Activated CD4-positive, alpha-beta memory T cell treated with anti-CD3 and anti-CD28 coated beads, Interleukin-2, amount 10 ng/mL, durations not matched to agents 7 days and 5 days (primary cell): Measurements from ENCODE around the gene INPP4B. TPM values are rescaled to one million over a fixed set of nuclear protein-coding genes. Genes with fewer than 3 reads are reported as not detected.

Source experiments
- CTCF ChIA-PET: fragments of 350-600 bp; sonication (Branson Sonifier 250); formaldehyde crosslinking; loops from one replicate; lab custom pipeline; 2021; ENCODE audit warnings: antibody characterized with exemption, inconsistent platforms; lab: Charles Lee
- POLR2A ChIA-PET: fragments of 350-600 bp; sonication (Branson Sonifier 250); formaldehyde crosslinking; loops from one replicate; lab custom pipeline; 2021; ENCODE audit warnings: antibody characterized with exemption; lab: Charles Lee
- DNase-seq: peaks from one replicate; pipeline ENCODE4 v3.0.0-alpha.2; 2020
- H3K27ac Mint-ChIP-seq: one replicate; pipeline ENCODE4 v1.8.0; 2021; ENCODE audit warnings: mild to moderate bottlenecking, mixed read lengths
- H3K27me3 Mint-ChIP-seq: one replicate; pipeline ENCODE4 v1.8.0; 2021; ENCODE audit warnings: mixed read lengths
- H3K36me3 Mint-ChIP-seq: one replicate; pipeline ENCODE4 v1.8.0; 2021; ENCODE audit warnings: low read depth, mixed read lengths
- H3K4me1 Mint-ChIP-seq: one replicate; pipeline ENCODE4 v1.8.0; 2021; ENCODE audit warnings: mixed read lengths
- H3K4me3 Mint-ChIP-seq: one replicate; pipeline ENCODE4 v1.8.0; 2021; ENCODE audit warnings: mild to moderate bottlenecking, mixed read lengths
- H3K9me3 Mint-ChIP-seq: one replicate; pipeline ENCODE4 v1.8.0; 2021; ENCODE audit warnings: mixed read lengths
- total RNA-seq, 2 experiments: library from RNA; stranded (reverse); gene quantifications; one replicate each; pipeline ENCODE4 v1.2.3, GENCODE V29; 2021

The INPP4B gene
- total RNA-seq, 2 experiments from 2014 or later = 44.6 to 46.9 TPM

DNA sequence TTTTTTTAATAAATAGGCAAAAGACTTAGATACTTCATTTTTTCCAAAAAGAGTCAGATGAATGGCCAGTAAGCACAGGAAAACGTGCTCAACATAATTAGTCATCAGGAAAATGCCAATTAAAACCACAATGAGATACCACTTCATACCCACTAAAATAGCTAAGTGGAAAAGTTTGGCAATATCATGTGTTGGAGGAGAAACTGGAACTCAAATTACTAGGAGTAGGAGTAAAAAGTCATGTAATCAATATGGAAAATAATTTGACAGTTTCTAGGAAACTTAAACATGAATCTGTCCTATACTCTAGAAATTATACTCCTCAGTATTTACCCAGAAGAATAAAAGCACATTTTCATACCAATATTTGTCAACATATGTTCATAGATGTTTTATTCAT lies 449.8 kb downstream of the INPP4B start:
- Mint-ChIP-seq H3K36me3 (peaks cover 67% of the 10 kb centered on the region), H3K4me1 (peaks cover 75% of the 10 kb centered on the region)

DNA sequence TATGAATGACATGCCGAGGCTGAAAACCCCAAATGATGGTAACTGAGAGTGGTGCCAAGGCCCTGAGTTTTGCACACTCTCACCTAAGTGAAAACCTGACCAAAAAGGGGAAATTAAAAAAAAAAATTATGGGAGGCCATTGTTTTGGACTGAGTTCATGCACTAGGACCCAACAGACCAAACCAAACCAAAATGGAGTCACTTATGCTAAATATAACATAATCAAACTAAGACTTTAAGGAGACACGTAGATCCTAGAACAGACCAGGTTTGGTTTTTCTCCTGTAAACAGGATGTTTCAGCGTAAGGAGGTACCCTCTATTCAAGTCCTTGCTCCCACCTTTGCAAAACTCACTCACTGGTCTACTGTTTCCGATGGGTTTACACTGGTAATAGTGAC lies 453.0 kb downstream of the INPP4B start:
- Mint-ChIP-seq H3K4me1 (peaks cover 67% of the 10 kb centered on the region), H3K4me3 (no peak overlapping the region), H3K27ac (peak overlapping the region; percentile 8), H3K27me3 (no peaks in the 10 kb centered on the region), H3K9me3 (peaks cover 7% of the 10 kb centered on the region), H3K36me3 (peaks cover 70% of the 10 kb centered on the region)
- ChIA-PET CTCF (no interaction called here), POLR2A (interaction anchor here (0.6 to 1.3 kb wide), 2 partner anchors 14 to 307 kb away, joined by 3 read pairs; no protein-coding TSS in a partner anchor)
- no peak for DNase-seq

More for the DNA sequence above, 449.8 kb downstream of the INPP4B start:
- H3K27me3 Mint-ChIP-seq = no peaks in the 10 kb centered on the region
- ChIA-PET POLR2A (interaction anchor here (0.8 to 6.1 kb wide), 6 partner anchors 10 to 171 kb away, joined by 3 to 41 read pairs (median 12); no protein-coding TSS in a partner anchor), CTCF (interaction anchor here (1.7 kb wide), 1 partner anchor 18 kb away, joined by 3 read pairs; no protein-coding TSS in a partner anchor)
- peak overlapping the region; percentile 70 for H3K27ac Mint-ChIP-seq
- peak overlapping the region; percentile 69 for H3K4me3 Mint-ChIP-seq
- DNase-seq = no peak
- H3K9me3 Mint-ChIP-seq = peaks cover 7% of the 10 kb centered on the region

DNA sequence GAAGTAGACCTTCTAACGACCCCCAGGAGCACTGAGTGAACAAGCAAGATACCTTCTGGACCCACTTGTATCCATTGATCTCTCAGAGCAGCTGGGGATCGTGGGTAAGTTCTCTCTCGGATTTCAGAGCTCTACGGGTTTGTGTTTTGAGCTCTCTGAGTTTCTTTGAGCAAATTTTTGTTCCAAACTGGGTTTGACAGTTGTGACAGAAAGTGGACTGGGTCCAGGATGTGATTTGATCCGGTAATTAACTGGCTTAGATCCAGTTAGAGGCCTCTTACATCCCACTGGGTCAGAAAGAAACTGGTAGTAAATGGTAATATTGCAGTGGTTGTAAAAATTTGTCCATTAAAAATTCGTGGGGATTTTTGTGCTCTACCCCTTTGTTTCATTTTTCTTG lies 459.2 kb downstream of the INPP4B start:
- Mint-ChIP-seq H3K9me3 (peaks cover 7% of the 10 kb centered on the region), H3K27ac (peak overlapping the region; percentile 64), H3K4me3 (peak overlapping the region; percentile 65), H3K36me3 (peaks cover 60% of the 10 kb centered on the region), H3K27me3 (no peaks in the 10 kb centered on the region), H3K4me1 (peaks cover 58% of the 10 kb centered on the region)
- POLR2A ChIA-PET = interaction anchor here (0.6 to 4.8 kb wide), 8 partner anchors 9 to 312 kb away, joined by 3 to 57 read pairs (median 5); no protein-coding TSS in a partner anchor
- CTCF ChIA-PET = interaction anchor here (2.0 kb wide), 1 partner anchor 36 kb away, joined by 5 read pairs; no protein-coding TSS in a partner anchor
- no peak for DNase-seq

DNA sequence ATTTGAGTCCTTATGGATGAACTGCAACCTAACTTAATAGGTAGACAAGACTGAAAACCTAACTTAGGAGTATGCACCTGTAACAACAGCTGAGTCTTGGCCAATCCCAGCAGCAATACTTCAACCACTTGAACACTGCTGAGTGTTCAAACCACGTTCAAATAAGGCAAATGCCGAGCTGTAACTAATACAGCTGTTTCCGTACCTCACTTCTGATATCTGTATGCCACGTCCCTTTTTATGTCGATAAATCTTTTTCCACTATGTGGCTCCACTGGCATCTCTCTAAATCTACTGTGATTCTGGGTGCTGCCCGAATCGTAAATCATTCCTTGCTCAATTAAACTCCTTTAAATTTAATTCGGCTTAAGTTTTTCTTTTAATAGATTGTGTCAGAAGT lies 459.7 kb downstream of the INPP4B start:
- peak overlapping the region; percentile 64 for H3K27ac Mint-ChIP-seq
- ChIA-PET CTCF (interaction anchor here (2.0 kb wide), 1 partner anchor 35 kb away, joined by 5 read pairs; no protein-coding TSS in a partner anchor), POLR2A (interaction anchor here (0.6 to 4.8 kb wide), 8 partner anchors 8 to 313 kb away, joined by 3 to 57 read pairs (median 5); no protein-coding TSS in a partner anchor)
- H3K4me3 Mint-ChIP-seq = peak overlapping the region; percentile 65
- DNase-seq = no peak
- no peaks in the 10 kb centered on the region for H3K27me3 Mint-ChIP-seq
- peaks cover 7% of the 10 kb centered on the region for H3K9me3 Mint-ChIP-seq
- peaks cover 60% of the 10 kb centered on the region for H3K36me3 Mint-ChIP-seq
- H3K4me1 Mint-ChIP-seq = peaks cover 59% of the 10 kb centered on the region

DNA sequence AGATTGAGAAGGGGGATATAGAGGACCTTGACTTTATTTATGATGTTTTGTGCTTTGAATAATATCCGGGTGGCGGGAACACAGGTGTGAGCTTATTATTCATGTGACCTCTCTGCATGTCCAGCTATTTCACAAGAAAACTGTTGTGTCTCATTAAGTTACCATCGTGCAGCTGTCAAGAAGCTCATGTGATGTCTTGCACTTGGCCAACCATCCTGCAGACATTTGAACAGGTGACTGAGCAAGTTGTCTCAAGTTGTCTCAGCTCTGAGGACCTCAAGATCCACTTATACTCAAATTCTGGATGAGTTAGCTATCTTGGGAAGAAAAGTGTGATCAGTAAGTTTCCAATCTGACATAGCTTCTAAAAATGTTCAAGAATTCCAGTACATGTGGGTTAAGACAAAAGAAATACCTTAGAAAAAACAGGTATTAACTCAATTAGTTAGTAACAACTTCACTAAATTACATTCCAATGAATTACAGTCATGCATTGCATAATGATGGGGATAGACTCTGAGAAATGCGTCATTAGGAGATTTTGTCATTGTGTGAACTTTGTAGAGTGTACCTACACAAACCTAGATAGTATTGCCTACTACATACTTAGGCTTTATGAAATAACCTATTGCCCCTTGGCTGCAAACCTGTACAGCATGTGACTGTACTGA lies 462.2 kb downstream of the INPP4B start:
- H3K27ac Mint-ChIP-seq = peak overlapping the region; percentile 6
- no peak for DNase-seq
- H3K36me3 Mint-ChIP-seq = peaks cover 47% of the 10 kb centered on the region
- H3K27me3 Mint-ChIP-seq = no peaks in the 10 kb centered on the region
- no peak overlapping the region for H3K4me3 Mint-ChIP-seq
- POLR2A ChIA-PET = interaction anchor here (0.8 to 1.7 kb wide), 5 partner anchors 9 to 183 kb away, joined by 3 to 8 read pairs (median 6); no protein-coding TSS in a partner anchor
- H3K9me3 Mint-ChIP-seq = peaks cover 7% of the 10 kb centered on the region
- H3K4me1 Mint-ChIP-seq = peaks cover 64% of the 10 kb centered on the region
- CTCF ChIA-PET = interaction anchor here (1.4 to 1.9 kb wide), 2 partner anchors 10 to 29 kb away, joined by 4 to 7 read pairs; no protein-coding TSS in a partner anchor

DNA sequence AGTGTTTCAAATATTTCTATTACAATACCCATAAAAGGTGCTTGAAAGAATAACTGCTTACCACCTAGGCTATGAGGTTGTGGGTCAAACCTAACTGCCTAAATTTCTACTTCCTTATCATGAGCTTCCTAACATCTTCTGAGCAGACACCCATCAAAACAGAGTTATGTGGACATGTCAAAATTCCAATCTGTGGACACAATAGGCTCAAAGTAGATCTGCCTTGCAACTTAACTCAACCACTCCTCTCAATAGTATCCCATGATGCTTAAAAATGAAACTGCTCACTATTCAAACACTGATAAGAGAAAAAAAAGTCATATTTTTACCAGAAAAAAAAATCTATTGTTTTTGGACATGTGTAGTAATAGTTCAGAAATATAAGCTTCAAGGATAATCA lies 462.7 kb downstream of the INPP4B start:
- Mint-ChIP-seq H3K27me3 (no peaks in the 10 kb centered on the region), H3K36me3 (peaks cover 43% of the 10 kb centered on the region), H3K27ac (peak overlapping the region; percentile 6), H3K9me3 (peaks cover 7% of the 10 kb centered on the region), H3K4me3 (no peak overlapping the region), H3K4me1 (peaks cover 62% of the 10 kb centered on the region)
- no peak for DNase-seq
- POLR2A ChIA-PET = interaction anchor here (0.8 to 1.7 kb wide), 6 partner anchors 9 to 184 kb away, joined by 3 to 8 read pairs (median 5); no protein-coding TSS in a partner anchor
- CTCF ChIA-PET = interaction anchor here (1.4 to 1.9 kb wide), 2 partner anchors 9 to 28 kb away, joined by 4 to 7 read pairs; no protein-coding TSS in a partner anchor

DNA sequence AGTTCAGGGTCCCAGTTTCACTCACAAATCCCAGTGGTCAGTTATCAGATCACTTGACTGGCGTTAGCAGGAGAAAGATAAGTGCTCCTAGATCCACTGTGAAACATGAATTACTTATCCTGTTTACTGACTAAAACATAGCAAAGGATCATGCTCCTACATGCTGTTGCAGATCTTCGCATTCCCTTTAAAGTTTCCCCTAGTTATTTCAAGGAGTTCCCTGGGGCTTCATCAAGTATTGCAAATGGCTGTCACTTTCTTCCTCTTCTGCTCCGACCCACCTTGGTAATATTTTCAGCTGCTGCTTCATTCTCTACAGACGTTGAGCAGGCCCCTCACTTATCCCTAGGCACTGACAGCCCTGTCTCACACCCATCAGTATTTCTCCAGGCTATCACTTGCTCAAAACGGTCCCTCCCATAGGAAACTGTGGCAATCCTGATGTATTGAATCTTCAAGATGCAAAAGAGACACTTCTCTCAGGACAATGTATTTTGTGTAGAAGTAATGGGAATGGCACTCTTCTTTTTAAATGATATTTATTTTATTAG lies 466.0 kb downstream of the INPP4B start:
- H3K4me1 Mint-ChIP-seq = peaks cover 66% of the 10 kb centered on the region
- peaks cover 30% of the 10 kb centered on the region for H3K36me3 Mint-ChIP-seq
- H3K4me3 Mint-ChIP-seq = no peak overlapping the region
- ChIA-PET CTCF (interaction anchor here (1.3 kb wide), 1 partner anchor 22 kb away, joined by 3 read pairs; no protein-coding TSS in a partner anchor), POLR2A (interaction anchor here (1.6 to 4.1 kb wide), 6 partner anchors 11 to 26 kb away, joined by 4 to 27 read pairs (median 14); no protein-coding TSS in a partner anchor)
- H3K9me3 Mint-ChIP-seq = peaks cover 1% of the 10 kb centered on the region
- H3K27me3 Mint-ChIP-seq = no peaks in the 10 kb centered on the region
- H3K27ac Mint-ChIP-seq = no peak overlapping the region
- DNase-seq = no peak

DNA sequence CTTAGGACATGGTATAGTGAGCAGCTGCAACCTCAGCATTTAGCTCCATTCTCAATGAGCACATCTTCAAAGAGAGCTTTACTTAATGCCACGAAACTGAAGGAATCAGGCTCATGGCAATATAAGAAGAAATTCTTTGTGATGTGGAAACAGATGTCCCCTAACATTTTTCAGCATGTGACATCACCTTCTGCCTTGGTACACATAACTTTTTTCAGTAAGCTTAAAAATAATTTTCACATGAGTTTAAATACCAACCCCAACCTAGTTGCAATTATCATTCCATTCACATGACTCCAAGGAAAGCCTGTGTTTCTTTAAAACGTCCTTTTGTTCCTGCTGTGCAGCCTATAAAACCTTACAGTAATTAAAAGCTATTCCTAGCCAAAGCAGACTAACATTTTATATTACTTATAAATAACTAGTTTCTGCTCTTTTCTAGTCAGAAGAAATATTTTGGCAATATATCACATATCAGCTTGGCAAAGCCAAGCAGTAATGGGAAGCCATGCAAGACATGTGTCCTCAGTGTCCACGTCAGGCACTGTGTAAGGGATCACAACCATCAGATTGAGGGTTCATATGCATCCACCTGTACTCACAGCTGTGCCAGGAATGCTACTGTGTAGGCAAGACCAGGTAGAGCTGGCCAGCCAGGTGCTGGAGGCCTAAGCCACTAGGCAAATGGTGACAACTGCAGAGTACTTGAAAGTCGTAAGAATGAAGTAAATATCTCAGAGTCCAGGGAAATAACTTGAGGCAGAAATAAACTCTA lies 466.6 kb downstream of the INPP4B start:
- Mint-ChIP-seq H3K4me1 (peaks cover 66% of the 10 kb centered on the region), H3K9me3 (no peaks in the 10 kb centered on the region), H3K36me3 (peaks cover 28% of the 10 kb centered on the region), H3K27ac (peak overlapping the region; percentile 9), H3K4me3 (no peak overlapping the region), H3K27me3 (no peaks in the 10 kb centered on the region)
- ChIA-PET CTCF (interaction anchor here (1.0 to 2.1 kb wide), 4 partner anchors 12 to 27 kb away, joined by 3 to 18 read pairs (median 5); no protein-coding TSS in a partner anchor), POLR2A (interaction anchor here (0.8 to 4.1 kb wide), 15 partner anchors 7 to 743 kb away, joined by 3 to 27 read pairs (median 7); partner anchors contain the start of gene IL15)
- DNase-seq = no peak

DNA sequence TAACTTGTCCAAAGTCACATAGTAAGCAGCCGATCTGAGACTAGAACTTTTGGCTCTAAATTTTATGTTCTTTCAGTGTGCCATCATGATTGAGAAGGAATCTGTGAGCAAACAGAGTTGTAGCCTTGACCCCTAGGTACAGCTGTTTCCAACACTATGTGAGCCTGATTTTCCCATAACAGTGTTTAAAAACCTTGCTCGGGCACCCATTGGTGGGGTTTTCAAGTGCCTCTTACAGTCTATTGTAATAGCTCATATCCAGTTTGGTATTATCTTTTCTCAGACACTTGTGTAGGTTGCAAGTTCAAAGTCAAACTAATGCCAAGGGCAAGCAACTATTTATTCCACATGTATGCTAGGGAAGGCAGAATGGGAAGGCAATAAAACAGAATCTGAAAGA lies 467.9 kb downstream of the INPP4B start:
- Mint-ChIP-seq H3K27ac (peak overlapping the region; percentile 92), H3K36me3 (peaks cover 17% of the 10 kb centered on the region), H3K27me3 (no peaks in the 10 kb centered on the region), H3K9me3 (no peaks in the 10 kb centered on the region), H3K4me1 (peaks cover 60% of the 10 kb centered on the region), H3K4me3 (peak overlapping the region; percentile 69)
- CTCF ChIA-PET = interaction anchor here (0.7 to 2.1 kb wide), 6 partner anchors 9 to 189 kb away, joined by 3 to 18 read pairs (median 4); no protein-coding TSS in a partner anchor
- no peak for DNase-seq
- POLR2A ChIA-PET = interaction anchor here (0.8 to 4.1 kb wide), 14 partner anchors 8 to 742 kb away, joined by 3 to 27 read pairs (median 9); partner anchors contain the start of gene IL15

DNA sequence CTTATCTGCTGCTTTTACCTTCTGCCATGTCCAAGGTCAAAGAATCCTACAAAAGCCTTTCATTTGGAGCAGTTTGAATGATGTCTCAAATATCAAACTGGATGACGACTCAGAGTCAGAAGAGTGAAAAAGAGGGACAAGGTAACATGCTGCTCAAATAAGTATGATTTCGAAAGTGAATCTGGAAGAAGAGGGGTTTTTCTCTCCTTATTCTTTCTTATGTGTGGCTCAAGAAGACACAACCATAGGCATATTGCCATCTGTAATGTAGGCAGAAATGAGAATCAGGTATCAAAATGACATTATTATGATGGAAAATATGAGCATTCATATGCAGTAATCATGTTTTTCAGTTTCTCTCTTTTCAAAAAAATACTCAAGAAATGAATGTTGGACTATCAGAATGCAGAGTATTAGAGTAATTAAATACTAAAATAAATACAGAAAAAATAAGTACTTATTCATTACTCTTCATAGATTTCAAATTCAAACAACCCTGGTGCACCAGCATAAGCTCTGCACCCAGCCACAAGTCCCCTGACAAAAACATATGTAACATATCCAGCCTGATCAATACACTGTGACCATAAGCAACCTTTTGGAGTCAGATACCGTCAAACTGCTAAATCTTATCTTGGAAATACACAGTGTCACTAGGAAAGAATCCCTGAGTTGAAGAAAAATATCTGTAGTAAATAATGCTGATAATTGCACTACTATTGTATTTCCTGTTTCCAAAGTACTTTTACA lies 468.6 kb downstream of the INPP4B start:
- Mint-ChIP-seq H3K27me3 (no peaks in the 10 kb centered on the region), H3K27ac (peak overlapping the region; percentile 92), H3K36me3 (peaks cover 18% of the 10 kb centered on the region), H3K4me3 (peak overlapping the region; percentile 69), H3K9me3 (no peaks in the 10 kb centered on the region), H3K4me1 (peaks cover 62% of the 10 kb centered on the region)
- no peak for DNase-seq
- ChIA-PET POLR2A (interaction anchor here (0.8 to 4.1 kb wide), 13 partner anchors 9 to 326 kb away, joined by 3 to 27 read pairs (median 10); no protein-coding TSS in a partner anchor), CTCF (interaction anchor here (1.0 to 2.1 kb wide), 4 partner anchors 8 to 189 kb away, joined by 3 to 18 read pairs (median 5); no protein-coding TSS in a partner anchor)

DNA sequence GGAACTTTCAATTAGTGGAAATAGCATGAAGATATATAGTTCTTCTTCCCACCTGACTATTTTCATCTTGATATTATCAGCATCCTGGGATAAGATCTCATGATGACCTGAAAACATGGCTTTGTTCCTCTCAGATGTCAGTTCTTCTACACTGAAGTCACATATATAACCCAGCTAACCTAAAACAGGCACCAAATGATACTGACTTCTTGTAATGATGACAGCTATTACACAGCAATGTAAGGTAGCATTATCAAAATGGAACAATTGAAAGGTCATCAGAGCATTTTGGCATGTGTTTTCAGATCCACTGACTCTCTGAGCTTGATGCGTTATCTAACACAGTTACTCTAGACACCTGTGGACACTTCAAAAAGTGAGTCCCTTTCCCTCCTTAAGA lies 469.9 kb downstream of the INPP4B start:
- H3K4me3 Mint-ChIP-seq = peak overlapping the region; percentile 18
- peak overlapping the region; percentile 51 for H3K27ac Mint-ChIP-seq
- ChIA-PET POLR2A (interaction anchor here (0.8 to 4.8 kb wide), 6 partner anchors 9 to 41 kb away, joined by 3 to 44 read pairs (median 4); no protein-coding TSS in a partner anchor), CTCF (interaction anchor here (0.9 kb wide), 1 partner anchor 27 kb away, joined by 3 read pairs; no protein-coding TSS in a partner anchor)
- no peak for DNase-seq
- H3K36me3 Mint-ChIP-seq = peaks cover 24% of the 10 kb centered on the region
- peaks cover 70% of the 10 kb centered on the region for H3K4me1 Mint-ChIP-seq
- H3K27me3 Mint-ChIP-seq = no peaks in the 10 kb centered on the region
- peaks cover under 1% of the 10 kb centered on the region for H3K9me3 Mint-ChIP-seq
